Pulmonary artery endothelial cell (primary cell): Measurements from ENCODE around the gene BAHCC1. TPM values are rescaled to one million over a fixed set of nuclear protein-coding genes. Genes with fewer than 3 reads are reported as not detected.

Source experiments
- DNase-seq: peaks from one replicate; pipeline ENCODE4 v3.0.0-alpha.2; 2011; ENCODE audit warnings: low read depth, low spot score
- total RNA-seq: library from RNA; depleted of rRNA; stranded (reverse); fragments of >200 nt; gene quantifications from 2 replicates; pipeline ENCODE4 v1.2.3, GENCODE V29; 2014

BAHCC1 gene
- total RNA-seq, 1 donor from 2014 or later, result 2.8 TPM

DNA sequence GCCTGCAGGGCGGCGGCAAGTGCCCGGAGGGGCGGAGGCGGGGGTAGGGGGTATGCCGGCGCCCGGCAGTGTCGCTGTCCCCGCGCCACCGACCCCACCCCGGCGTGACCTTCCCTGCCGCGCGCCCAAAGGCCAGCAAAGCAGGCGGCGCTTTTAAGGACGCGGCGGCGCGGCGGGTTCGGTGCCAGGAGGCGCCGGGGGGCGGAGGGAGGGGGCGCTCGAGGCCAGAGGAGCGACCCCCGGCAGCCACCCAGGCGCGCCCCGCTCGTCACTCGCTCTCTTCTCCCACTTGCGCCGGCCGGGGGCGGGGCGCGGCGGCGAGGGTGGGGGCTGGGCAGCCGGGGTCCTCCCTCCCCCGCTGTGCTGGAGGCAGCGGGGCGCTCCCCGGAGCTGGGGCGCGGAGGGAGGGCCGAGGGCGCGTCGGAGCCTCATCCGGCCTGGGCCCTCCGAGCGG lies 8.6 kb upstream of the BAHCC1 start:
- DNase-seq, result no peak

DNA sequence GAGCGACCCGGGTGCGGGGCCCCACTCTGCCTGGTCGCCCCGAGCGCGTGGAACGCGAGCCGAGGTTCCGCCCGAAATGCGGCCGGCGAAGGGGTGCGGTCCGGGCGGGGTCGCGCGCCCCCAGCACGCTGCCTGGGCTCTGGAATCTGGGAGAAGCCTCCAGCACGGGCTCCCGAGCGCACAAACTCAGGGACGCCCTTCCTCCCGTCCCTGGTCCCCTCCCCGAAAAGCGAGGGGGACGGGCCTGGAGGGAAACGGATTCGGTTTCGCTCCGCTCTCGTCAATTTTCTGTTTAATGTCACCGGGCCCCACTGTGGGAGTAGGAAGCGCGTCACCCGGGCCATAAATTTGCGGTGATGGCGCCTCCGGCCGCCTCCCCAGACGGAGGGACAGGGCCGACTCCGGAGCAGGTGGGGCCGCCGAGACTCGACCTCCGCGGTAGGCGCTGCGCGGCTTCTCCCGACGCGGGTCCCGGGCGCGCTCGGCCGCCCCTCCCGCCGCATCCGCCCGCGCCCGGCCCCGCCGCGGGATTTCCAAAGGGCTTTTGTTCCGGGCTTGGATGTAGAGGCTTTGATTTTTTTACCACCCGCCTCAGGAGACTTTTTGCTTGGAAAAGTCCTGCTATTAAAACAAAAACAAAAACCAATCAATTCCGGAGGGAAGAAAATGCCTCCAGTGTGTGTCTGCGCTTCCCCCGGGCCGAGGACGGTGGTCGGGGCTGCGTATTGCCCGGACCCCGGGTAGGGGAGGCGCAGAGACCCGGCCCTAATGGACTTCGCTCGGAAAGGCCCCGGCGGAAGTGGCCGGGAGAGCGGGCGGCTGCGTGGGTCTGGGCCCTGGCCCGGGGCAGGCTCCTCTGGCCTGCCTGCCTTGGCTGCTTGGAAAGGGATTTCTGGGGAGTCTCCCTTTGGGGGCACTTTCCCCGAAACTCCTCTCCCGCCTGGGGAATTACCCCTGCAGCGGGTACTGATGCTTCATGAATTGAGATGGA lies 7.9 kb upstream of the BAHCC1 start:
- no peak for DNase-seq

DNA sequence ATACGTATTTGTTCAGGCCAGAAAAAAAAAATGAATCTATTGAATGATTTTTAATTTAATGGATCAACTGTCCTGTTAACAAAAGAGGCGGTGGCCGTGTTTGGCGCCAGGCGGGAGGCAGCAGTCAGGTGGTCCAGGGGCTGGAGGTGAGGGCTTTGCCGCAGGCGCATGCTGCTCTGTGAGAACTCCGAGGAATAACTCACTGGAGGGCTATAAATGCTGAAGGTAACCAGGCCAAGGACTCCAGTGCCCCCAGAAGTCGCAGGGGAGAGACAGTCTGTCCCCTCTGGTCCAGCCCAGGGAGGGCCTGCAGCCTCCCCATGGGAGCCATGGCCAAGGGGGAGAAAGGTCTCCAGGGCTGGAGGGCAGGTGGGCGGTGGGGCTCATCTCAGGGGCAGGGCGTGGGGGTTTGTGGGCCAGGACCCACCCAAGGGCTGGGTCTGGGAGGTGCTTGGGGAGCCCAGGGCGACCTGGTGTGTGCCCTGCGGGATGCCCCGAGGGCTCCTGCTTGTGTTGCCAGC lies 7.1 kb upstream of the BAHCC1 start:
- DNase-seq, result no peak

DNA sequence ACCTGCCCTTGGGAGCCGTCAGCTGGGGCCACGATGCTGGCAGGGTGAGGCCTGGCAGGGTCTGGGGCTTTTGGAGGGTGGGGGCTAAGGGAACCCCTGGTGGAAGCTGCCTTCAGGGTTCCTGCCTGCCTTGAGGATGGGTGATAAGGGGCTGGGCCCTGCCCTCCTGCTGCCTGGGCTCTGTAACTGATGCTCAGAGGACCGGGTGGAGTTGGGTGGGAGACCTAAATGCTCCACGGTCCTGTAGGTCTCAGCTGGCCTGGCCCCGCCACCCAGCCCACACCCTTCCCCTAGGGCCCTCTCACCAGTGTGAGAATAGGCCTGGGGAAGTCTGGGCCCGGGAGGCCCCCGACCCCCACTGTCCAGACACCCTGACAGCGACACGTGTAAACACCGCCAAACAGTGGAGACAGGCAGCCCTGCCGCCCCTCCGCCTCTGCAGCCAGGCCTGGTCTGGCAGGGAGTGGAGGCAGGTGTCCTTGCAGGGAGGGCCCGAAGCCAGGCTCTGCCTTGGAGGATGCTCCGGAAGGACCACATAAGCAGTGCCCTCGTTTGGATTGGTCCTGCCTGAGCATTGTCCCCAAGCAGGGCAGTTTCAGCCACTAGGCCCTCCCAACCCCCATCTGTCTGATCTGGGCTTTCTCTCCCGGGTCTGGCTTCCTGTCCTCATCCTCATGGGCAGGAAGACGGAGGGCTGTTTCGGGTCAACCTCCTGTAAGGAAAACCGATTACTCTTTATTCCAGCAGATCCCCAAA lies 6.5 kb upstream of the BAHCC1 start:
- no peak for DNase-seq

DNA sequence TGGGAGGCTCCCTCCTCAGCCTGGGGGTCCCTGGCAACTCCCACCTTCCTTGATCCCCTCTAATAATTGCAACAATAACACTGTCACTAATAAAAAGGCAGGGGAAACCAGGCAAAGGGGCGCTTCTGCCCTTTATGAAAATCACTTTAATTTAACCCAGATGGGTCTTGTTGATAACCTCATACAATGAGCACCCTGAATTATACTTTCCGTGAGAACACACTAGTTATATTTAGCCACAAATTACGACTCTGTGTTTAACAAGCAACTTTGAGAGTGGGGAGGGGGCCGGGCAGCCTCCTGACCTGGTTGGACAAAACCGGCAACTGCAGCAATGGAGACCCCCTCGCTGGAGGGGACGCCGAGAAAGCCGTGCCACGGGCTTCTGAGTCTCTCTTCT lies 5.7 kb upstream of the BAHCC1 start:
- no peak for DNase-seq

DNA sequence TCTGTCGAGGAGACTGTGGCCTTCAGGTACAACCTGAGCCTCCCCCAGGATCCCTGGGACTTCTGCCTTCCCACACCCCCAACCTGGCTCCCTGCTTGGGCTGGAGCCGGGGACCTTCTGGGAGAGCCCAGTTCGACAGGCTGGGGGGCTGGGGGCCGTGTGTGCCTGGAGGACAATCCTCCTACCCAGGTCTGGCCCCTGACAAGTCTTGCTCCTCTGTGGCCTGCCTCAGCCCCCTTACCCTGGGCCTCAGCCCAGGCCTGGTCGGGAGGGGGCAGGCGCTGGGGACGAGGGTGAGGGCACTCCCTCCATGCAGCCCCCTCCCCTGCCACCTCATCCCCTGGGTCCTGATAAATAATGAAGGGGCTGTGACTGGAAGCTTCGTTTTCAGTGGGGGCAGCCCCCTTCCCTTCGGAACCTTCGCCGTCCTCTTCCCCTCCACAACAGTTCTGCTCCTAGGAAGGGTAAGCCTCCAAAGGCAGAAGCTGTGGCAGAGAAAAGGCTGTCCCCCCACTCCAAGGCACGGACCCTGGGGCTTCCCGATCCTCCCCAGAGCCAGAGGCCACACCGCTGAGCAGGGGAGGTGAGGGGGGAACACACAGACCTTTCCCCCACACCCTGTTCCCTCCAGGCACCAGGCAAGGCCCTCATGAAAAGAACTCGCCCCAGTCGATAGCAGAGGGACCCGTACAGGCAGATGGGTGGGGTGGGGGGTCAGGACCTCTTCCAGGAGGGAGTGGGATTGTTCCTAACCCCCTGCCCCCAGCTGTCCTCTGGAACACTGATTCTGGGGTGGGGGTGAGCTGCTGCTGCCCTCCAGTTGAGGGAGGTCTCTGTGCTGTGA lies 5.0 kb upstream of the BAHCC1 start:
- DNase-seq, result no peak

DNA sequence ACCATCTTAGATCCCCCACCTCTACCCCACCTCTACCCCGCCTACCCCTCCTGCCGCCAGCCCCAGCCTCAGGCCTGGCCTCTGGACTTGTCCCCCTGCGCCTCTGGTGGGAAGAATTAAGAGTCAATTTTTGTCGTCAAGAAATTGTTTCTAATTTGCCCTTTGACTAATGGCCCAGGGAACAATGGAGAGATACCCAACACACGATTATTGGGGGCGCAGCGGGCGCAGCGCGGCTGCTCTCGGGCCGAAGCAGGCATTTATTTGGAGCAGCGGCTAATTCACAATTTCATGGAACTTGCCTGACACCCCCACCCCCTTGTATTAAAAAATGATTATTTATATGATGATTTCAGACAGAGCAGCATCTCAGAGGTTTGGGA lies 4.4 kb upstream of the BAHCC1 start:
- no peak for DNase-seq

DNA sequence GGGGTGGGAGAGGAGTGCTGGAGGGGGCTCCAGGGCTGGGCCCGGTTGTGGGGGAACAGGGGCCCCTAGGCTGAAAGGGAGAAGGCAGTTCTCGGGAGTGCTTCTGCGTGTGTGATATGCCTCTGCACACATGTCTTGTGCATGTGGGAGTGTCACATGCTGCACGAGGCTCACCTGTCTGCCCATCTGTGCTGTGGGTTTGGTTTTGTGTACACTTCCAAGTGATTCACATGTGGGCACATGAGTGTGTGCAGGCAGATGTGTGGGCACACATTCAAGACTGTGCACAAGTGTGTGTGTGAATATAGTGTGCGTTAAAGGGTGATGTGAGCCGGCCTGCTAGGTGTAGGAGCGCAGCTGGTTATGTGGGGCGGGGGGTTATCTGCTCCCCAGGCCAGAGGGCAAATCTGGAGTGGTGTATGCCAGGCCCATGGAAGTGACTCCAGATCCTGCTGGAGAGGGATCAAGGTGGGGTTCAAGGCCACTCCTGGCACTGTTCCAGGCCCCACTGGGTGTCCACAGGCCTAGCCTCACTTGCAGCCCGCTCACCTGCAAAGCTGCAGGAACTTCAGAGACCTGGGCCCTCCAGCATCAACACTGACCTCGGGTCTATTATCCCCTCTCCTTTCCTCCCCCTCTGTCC lies 3.8 kb upstream of the BAHCC1 start:
- no peak for DNase-seq

DNA sequence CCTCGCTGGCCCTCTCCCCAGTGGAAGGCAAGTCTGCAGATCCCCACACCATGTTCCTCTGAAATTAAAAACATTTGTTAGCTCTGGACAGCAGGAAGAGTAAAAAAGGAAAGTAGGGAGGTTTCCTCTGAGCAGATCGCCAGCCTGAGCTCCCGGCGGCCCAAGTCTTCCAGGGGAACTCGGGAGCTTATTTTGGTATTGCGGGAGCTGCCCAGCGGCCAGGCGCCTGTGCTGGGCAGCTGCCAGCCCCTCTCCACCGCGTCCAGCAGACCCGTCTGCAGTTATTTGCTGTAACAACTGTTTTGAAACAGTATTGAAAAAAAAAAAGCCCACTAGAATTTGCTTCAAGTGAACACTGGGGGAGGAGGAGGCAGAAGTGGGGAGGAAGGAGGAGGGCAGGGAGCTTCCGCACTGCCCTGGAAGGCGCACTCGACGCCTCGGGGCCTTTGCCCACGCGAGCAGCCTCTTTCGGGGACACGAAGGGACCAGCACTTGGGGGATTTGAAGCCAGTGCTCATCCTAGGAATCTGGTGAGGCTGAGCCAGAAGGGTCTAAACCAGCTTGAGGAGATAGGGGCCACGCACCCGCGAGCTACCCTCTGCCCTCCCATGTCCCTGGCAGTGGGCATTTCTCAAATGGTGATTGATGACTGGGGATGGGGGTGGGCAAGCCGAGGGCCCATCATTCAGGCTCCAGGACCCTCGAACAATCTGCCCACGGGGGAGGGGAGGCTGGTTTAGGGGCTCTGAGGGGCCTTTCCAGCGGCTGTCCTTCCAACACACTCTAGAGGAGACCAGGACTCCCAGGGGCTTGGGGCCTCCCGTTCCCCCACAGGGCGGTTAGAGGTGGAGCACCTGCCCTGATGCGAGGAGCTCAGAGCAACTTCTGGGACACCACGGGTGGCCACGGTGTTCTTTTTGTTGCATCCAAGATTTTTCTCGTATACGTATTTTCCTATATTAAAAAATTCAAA lies 3.0 kb upstream of the BAHCC1 start:
- DNase-seq, result no peak

DNA sequence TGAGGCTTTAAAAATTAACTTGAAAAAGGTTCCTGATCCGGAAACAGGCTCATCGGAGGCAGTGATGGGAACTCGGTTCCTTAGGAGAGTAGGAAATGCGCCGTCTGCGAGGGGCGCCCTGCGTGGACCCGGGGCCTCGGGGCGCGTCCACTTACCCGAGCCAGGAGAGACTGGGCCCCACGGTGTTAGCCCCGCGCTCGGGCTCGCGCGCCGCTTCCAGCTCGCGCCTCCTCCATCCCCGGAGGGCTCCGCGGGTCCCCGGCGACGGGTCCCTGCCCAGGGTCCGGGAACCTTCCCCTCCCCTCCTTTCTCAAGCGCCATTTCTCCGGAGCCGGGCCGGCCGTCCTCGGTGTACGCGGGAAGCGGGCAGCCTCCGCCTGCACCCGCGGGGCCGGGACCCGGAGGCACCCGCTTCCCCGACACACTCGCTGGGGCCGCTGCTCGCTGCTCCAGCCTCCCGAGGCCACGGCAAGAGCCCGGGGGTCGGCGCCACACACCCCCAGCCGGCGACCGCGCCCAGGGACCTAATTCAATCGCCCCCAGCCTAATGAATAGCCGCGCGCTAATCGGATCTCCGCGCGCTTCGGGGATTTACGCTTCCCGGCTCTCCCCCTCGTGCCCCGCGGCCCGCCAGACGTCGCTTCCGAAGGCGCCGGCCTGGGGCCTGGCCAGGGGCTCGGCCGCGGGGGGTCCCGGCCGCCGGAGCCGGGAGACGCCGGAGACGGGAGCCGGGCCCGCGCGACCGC lies 2.2 kb upstream of the BAHCC1 start:
- DNase-seq, result no peak

DNA sequence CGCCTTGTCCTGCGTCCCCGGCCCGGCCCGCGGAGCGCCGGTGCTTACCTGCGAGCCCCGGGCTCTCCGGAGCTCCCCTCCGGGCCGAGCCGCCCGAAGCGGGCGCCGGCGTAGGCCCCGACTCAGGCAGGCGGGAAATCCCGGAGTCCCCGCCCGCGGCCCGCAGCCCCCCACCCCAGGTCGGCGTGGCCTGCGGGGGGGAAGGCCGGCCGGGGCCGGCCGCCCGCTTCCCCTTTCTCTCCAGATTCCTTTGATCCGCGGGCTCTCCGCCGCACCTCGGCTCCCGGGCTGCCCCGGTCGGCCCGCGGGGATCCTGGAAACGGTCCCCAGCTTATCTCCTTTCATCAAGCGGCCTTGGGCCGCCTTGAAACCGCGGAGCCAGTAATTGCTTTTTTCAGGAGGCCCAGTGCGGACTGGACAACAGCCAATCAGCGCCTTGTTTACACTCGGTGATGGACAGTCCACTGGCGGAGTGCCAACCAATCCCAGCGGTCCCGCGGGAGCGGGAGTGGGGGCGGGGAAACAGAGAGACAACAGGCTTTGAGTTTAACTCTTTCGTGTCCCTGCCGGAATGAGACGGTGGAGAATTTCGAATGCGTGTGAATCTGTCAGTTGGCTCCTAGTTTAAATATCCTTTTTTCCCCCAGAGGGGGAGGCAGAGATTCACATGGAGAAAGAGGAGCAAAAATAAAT lies 1.4 kb upstream of the BAHCC1 start:
- peak; percentile 98 for DNase-seq

DNA sequence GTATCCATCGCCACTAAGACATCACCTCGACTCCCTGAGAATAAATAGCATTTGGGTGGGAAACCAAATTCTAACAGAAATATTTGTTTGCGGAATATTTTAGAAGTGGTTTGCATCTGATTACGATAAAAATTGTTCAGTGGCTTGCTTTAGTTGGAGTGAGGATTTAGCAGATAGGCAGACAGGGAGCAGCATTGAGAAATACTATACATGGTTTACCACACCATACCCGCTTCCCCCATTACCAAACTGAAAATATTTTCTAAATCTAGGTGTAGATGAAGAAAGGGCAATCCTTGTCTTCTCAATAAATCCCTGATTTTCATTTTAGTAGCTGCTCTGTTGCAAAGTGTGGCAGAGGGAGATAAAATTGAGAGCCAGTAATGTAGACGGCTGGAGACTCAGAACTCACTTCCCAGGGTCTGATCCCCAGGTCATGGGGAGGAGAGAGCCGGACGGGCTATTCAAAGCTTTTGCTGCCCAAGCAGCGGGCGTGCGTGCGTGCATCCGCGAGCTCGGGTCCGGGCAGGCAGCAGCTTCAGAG lies 808 bp upstream of the BAHCC1 start:
- no peak for DNase-seq

DNA sequence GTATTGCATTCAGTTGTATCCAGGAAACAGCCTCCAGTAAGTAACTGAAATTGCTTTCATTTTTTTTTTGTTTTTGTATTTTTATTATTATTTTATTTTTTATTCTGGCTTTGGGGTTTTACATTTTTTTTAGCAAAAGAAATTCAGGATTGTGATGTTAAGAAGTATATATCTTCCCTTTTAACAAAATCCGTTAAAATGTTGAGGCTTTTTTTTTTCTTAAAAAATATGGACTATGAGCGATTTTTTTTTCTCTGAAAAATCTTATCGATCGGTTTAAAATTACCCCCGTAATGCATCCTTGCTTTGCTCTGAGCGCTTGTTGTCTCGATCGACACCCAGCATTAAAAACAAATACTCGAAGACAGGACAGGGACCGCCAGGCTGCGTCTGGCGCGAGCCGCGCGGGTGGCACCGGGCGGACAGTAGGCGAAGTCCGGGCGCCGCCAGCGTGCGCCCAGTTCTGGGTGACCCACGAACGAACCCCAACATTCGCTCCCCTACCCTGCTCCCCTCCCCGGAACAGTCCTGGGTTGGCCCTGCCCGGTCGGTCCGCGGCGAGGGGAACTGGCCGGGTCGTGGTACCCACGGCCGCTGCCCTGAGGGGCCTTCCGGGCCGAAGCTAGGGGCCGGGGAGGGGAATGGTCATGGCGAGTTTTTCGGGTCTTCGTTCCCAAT lies 482 bp downstream of the BAHCC1 start:
- no peak for DNase-seq

DNA sequence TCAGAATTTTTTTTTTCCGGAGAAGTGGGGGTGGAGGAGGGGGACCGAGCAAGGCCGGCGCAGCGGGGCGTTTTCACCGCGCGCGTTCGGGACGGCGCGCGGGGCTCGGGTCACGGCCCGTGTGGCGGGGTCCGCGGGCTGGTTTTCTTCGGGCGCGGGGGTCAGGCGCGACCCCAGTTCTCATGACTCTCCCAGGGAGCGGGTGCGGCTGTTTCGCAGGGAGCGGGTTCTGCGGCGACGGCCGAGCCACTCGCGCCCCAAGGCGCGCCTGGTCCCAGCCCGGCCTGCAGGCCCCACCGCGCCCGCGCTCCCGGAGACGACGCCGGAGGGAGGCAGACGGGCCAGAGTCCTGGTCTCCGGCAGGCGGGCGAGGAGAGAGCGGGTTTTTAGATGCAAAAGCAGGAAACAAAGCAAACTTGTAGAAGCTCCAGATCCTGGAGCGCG lies 1.0 kb downstream of the BAHCC1 start:
- no peak for DNase-seq

DNA sequence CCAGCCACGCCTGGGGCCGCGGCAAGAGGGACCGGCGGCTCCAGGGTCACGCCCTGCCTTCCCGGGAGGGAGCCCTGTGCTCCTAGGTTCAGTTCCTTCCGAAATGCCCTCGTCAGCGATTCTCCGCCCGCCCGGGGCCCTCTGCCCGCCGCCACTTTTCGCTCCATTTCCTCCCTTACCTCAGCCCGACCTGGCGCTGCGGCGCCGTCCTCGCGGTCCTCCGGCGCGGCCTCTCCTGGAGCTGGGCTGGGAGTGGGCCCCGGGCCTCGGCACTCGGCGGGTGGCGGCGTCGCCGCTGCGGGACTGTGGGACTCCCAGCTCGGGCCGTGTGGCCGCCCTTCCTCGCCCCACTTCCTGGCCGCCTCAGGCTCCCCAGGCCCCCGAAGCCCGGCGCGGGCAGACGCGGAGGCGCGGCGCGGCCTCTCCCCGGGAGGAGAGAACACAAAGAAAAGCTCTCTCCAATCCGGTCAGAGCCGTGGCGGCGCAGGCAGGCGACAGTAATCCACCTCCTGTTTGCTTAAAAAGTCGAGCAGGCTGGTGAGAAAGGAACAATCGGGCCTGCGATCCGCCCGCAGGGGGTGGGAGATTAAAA lies 1.6 kb downstream of the BAHCC1 start:
- DNase-seq, result no peak

DNA sequence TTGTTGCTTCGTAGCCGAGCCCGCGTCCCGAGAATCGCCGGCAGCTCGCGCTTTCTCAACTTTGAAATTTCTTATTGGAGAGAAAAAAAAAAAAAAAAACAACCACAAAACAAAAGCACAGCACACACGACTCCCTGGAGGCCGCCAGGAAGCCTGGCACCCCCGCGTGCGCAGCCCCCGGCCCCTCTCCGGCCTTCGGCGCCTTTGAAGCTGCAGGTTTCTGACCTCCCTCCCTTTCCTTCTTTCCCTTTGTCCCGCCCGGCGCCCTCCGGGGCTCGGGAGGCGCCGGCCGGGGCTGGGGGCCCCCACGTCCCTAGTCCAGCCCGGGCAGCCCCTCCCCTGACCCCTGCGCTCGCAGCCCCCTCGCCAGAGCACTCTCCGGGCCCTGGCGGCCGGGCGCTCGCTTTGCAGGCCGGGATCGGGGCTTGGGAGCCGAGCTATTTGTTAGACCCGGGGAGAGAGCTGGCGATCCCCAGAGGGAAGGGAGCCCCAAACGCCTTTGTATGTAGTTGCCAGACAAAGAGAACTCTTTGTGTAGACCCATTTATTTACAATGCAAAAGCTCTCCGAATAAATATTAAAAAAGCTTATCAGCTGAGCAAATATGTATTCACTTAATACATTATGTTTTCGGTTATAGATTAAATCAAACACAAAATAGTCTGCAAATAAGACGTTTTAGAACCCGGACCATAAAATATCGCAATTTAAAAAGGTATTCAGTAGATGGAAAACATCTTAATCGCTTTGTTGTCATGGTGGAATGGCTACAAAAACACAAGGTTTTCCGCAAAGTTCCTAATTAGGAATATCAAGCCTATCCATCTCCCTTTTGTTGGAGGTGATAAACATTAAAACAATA lies 2.3 kb downstream of the BAHCC1 start:
- DNase-seq, result no peak
